Left cardiac atrium (tissue), 2 donors: ENCODE measurements around the gene MOV10. TPM values are rescaled to one million over a fixed set of nuclear protein-coding genes. Genes with fewer than 3 reads are reported as not detected.

ENCODE experiments used
- total RNA-seq, 2 donors: library from RNA; stranded (reverse); fragmentation: NEBNext Ultra II Directional; extraction: Animal tissue kit (Norgen Biotek cat#: 25700); gene quantifications; one replicate each; pipeline ENCODE4 v1.2.1, GENCODE V29; 2021
- donor health status: DM: no; HTN: yes; CAD: no; lungs with severe emphysema.
- donor health status: DM: yes; HTN: yes; CAD: no.

Gene MOV10
- total RNA-seq, 2 donors from 2014 or later: 15.9 to 20.3 TPM

Other genes with a start within 250 kb of the MOV10 start
- 1 to 10 TPM; 4.0 to 4.7 TPM for gene WNT2B, start 165.7 kb upstream of the MOV10 start, total RNA-seq
- gene ST7L, start 55.5 kb upstream of the MOV10 start, total RNA-seq: 10 to 100 TPM; 13.9 to 14.2 TPM
- gene CAPZA1, start 54.8 kb upstream of the MOV10 start, total RNA-seq: 10 to 100 TPM; 48.1 to 59.9 TPM
- 100 to 1,000 TPM; 146 to 235 TPM for gene RHOC, start 32.5 kb downstream of the MOV10 start, total RNA-seq
- gene PPM1J, start 40.7 kb downstream of the MOV10 start, total RNA-seq: 1 to 10 TPM; 4.9 to 5.1 TPM